HUES48 (cell line): ENCODE results near the gene PSMD14.
"Not testable (repeated sequence)": the region's sequence is repeated elsewhere in the genome, so short reads cannot be mapped to it uniquely, and the experiment has no call there.

ENCODE experiments used
- H3K27ac ChIP-seq: one replicate; pipeline ENCODE4 v1.7.0; 2013; ENCODE audit warnings: low read depth, low read length, inconsistent platforms
- H3K27me3 ChIP-seq: 2 replicates; pipeline ENCODE4 v1.6.1; 2013; ENCODE audit warnings: mild to moderate bottlenecking, low read length; ENCODE audit not compliant: control insufficient read depth, insufficient read depth
- H3K36me3 ChIP-seq: 2 replicates; pipeline ENCODE4 v1.6.1; 2013; ENCODE audit warnings: low read length; ENCODE audit not compliant: control insufficient read depth, insufficient read depth
- H3K4me1 ChIP-seq: 2 replicates; pipeline ENCODE4 v1.6.1; 2013; ENCODE audit warnings: mild to moderate bottlenecking, low read length; ENCODE audit not compliant: control insufficient read depth, insufficient read depth
- H3K4me3 ChIP-seq: 2 replicates; pipeline ENCODE4 v1.5.1; 2013; ENCODE audit warnings: mild to moderate bottlenecking, low read depth, low read length
- H3K9ac ChIP-seq: 2 replicates; pipeline ENCODE4 v1.6.1; 2013; ENCODE audit warnings: mild to moderate bottlenecking, low read depth, low read length, moderate library complexity
- H3K9me3 ChIP-seq: 2 replicates; pipeline ENCODE4 v1.6.1; 2013; ENCODE audit warnings: low read length; ENCODE audit not compliant: control insufficient read depth, insufficient read depth

Gene PSMD14

GRCh38 chr2:161357097-161357496 lies 48.9 kb downstream of the PSMD14 start:
- H3K9me3 ChIP-seq: peaks cover 5% of the 10 kb centered on the region
- peaks cover 23% of the 10 kb centered on the region for H3K4me1 ChIP-seq
- H3K27me3 ChIP-seq: no peaks in the 10 kb centered on the region

GRCh38 chr2:161358838-161359237 lies 50.6 kb downstream of the PSMD14 start:
- peaks cover 11% of the 10 kb centered on the region for H3K9me3 ChIP-seq
- no peak overlapping the region for H3K27ac ChIP-seq
- peaks cover 19% of the 10 kb centered on the region for H3K4me1 ChIP-seq
- no peak overlapping the region for H3K9ac ChIP-seq
- no peaks in the 10 kb centered on the region for H3K27me3 ChIP-seq
- H3K36me3 ChIP-seq: no peaks in the 10 kb centered on the region; the same call in 1 of the 2 replicates
- H3K4me3 ChIP-seq: no peak overlapping the region

More at GRCh38 chr2:161357097-161357496, 48.9 kb downstream of the PSMD14 start:
- no peak overlapping the region for H3K9ac ChIP-seq
- no peaks in the 10 kb centered on the region; the same call in 1 of the 2 replicates for H3K36me3 ChIP-seq
- no peak overlapping the region for H3K4me3 ChIP-seq
- H3K27ac ChIP-seq: no peak overlapping the region

GRCh38 chr2:161360095-161360654 lies 52.0 kb downstream of the PSMD14 start:
- H3K27ac ChIP-seq, H3K9ac ChIP-seq, H3K36me3 ChIP-seq, H3K4me3 ChIP-seq, H3K27me3 ChIP-seq: not testable (repeated sequence)
- Histone ChIP-seq H3K9me3 (peaks cover 11% of the 10 kb centered on the region), H3K4me1 (peaks cover 11% of the 10 kb centered on the region)

- peaks cover 2% of the 10 kb centered on the region for H3K36me3 ChIP-seq
- no peak overlapping the region for H3K9ac ChIP-seq
- peaks cover 11% of the 10 kb centered on the region for H3K9me3 ChIP-seq
- no peak overlapping the region for H3K4me3 ChIP-seq
- no peaks in the 10 kb centered on the region for H3K27me3 ChIP-seq
- no peak overlapping the region for H3K27ac ChIP-seq
- H3K4me1 ChIP-seq: peaks cover 15% of the 10 kb centered on the region
Observed at GRCh38 chr2:161362568-161363166, 54.4 kb downstream of the PSMD14 start.

GRCh38 chr2:161367675-161368074 lies 59.5 kb downstream of the PSMD14 start:
- Histone ChIP-seq H3K27ac (no peak overlapping the region), H3K9ac (no peak overlapping the region), H3K4me1 (peaks cover 49% of the 10 kb centered on the region), H3K9me3 (0 out of 2 replicates have a peak, but pooled peaks cover 5% of the 10 kb centered on the region), H3K36me3 (peaks cover 35% of the 10 kb centered on the region), H3K4me3 (no peak overlapping the region), H3K27me3 (no peaks in the 10 kb centered on the region)

GRCh38 chr2:161369311-161369710 lies 61.1 kb downstream of the PSMD14 start:
- H3K36me3 ChIP-seq: peaks cover 35% of the 10 kb centered on the region
- no peaks in the 10 kb centered on the region for H3K27me3 ChIP-seq
- peak overlapping the region; percentile 72 for H3K27ac ChIP-seq
- no peaks in the 10 kb centered on the region for H3K9me3 ChIP-seq
- H3K9ac ChIP-seq: no peak overlapping the region
- peaks cover 63% of the 10 kb centered on the region for H3K4me1 ChIP-seq
- no peak overlapping the region for H3K4me3 ChIP-seq

GRCh38 chr2:161370981-161371380 lies 62.8 kb downstream of the PSMD14 start:
- Histone ChIP-seq H3K9me3 (no peaks in the 10 kb centered on the region), H3K27me3 (no peaks in the 10 kb centered on the region), H3K27ac (peak overlapping the region; percentile 48), H3K4me1 (peaks cover 71% of the 10 kb centered on the region), H3K9ac (no peak overlapping the region), H3K36me3 (peaks cover 35% of the 10 kb centered on the region), H3K4me3 (no peak overlapping the region)

GRCh38 chr2:161371869-161372268 lies 63.6 kb downstream of the PSMD14 start:
- Histone ChIP-seq H3K9ac (no peak overlapping the region), H3K27ac (peak overlapping the region; percentile 69), H3K9me3 (no peaks in the 10 kb centered on the region), H3K4me1 (peaks cover 62% of the 10 kb centered on the region), H3K4me3 (no peak overlapping the region), H3K27me3 (no peaks in the 10 kb centered on the region), H3K36me3 (peaks cover 44% of the 10 kb centered on the region)

GRCh38 chr2:161373942-161374341 lies 65.7 kb downstream of the PSMD14 start:
- no peaks in the 10 kb centered on the region for H3K27me3 ChIP-seq
- H3K27ac ChIP-seq: no peak overlapping the region
- H3K9ac ChIP-seq: no peak overlapping the region
- peaks cover 37% of the 10 kb centered on the region for H3K36me3 ChIP-seq
- no peak overlapping the region for H3K4me3 ChIP-seq
- no peaks in the 10 kb centered on the region for H3K9me3 ChIP-seq
- peaks cover 46% of the 10 kb centered on the region for H3K4me1 ChIP-seq

GRCh38 chr2:161374446-161374845 lies 66.2 kb downstream of the PSMD14 start:
- H3K4me3 ChIP-seq: no peak overlapping the region
- peaks cover 37% of the 10 kb centered on the region for H3K36me3 ChIP-seq
- H3K27ac ChIP-seq: no peak overlapping the region
- no peaks in the 10 kb centered on the region for H3K9me3 ChIP-seq
- H3K4me1 ChIP-seq: peaks cover 41% of the 10 kb centered on the region
- H3K27me3 ChIP-seq: no peaks in the 10 kb centered on the region
- no peak overlapping the region for H3K9ac ChIP-seq

- Histone ChIP-seq H3K27me3 (no peaks in the 10 kb centered on the region), H3K9ac (no peak overlapping the region), H3K4me3 (no peak overlapping the region), H3K4me1 (peaks cover 6% of the 10 kb centered on the region; the same call in 1 of the 2 replicates), H3K9me3 (no peaks in the 10 kb centered on the region), H3K36me3 (peaks cover 13% of the 10 kb centered on the region; the same call in 1 of the 2 replicates), H3K27ac (no peak overlapping the region)
Observed at GRCh38 chr2:161379740-161380139, 71.5 kb downstream of the PSMD14 start.
